NCI-H526 (cell line): ENCODE data around the gene C4B.
"Not testable (repeated sequence)": the region's sequence is repeated elsewhere in the genome, so short reads cannot be mapped to it uniquely, and the experiment has no call there.

Source experiments
- DNase-seq, 2 experiments: peaks; one replicate each; lab custom pipeline; 2025; lab: John Stamatoyannopoulos, UW

Gene C4B

DNA sequence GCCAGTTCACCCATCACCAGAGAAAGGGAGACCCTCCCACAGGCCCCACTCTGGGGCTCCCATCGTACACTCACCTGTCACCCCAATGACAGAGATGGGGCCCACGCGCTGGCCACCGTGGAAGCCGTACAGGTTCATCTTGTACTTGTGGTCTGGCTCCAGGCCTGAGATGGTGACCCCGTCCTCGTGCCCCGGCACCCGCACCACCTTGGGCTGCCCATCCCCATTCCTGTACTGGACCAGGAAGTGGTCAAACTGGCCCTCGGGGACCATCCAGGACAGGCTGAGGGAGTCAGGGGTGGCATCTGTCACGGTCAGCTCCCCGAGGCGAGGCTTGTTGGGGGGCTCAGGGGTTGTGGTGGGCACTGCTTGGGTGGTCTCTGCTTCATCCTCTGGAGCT, 38.7 kb downstream of the C4B start:
- not testable (repeated sequence) for DNase-seq

DNA sequence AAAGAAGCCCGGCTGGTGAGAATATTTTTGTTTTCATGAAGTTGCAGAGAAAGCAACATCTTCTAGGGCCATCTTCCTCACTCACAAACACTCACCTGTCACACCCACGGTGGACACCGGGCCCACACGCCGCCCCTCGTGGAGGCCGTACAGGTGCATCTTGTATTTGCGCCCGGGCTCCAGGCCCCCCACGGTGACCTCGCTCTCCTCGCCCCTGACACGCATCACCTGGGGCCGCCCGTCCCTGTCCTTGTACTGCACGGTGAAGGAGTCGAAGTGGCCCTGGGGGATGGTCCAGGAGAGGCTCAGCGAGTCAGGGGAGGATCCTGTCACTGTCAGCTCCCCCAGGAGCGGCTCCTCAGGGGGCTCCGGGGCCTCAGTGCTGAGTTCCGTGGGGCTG, 41.2 kb downstream of the C4B start:
- not testable (repeated sequence) for DNase-seq

GRCh38 chr6:32056254-32056653, 41.7 kb downstream of the C4B start:
- DNase-seq: no peak

DNA sequence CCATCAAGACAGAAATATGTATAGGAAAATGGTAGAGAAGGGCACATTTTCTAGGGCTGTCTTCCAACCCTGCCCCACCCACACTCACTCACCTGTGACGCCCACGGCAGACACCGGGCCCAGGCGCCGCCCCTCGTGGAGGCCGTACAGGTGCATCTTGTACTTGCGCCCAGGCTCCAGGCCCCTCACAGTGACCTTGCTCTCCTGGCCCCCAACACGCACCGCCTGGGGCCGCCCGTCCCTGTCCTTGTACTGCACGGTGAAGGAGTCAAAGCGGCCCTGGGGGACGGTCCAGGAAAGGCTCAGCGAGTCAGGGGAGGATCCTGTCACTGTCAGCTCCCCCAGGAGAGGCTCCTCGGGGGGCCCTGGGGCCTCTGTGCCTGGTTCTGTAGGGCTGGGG, 43.4 kb downstream of the C4B start:
- no peak for DNase-seq

DNA sequence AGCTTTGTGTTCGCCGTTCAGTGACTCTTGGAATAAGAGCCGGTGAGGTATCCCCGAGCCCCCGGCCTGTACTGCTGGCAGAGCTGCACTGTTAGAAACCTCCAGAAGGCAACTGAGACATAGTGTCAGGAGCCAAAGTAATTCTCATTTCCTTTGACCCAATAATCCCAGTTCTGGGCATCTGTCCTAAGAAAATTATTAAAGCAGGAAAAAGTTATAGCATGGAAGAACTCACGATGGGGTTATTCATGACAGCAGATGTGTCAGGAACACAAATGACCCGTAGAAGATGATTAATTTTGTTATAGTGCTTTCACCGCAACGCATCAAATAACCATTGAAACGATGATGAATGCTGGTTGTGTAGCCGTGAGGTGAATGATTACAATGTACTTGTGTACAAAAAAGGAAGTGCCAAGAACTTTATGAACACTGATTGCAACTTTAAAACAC, 43.9 kb downstream of the C4B start:
- no peak for DNase-seq

DNA sequence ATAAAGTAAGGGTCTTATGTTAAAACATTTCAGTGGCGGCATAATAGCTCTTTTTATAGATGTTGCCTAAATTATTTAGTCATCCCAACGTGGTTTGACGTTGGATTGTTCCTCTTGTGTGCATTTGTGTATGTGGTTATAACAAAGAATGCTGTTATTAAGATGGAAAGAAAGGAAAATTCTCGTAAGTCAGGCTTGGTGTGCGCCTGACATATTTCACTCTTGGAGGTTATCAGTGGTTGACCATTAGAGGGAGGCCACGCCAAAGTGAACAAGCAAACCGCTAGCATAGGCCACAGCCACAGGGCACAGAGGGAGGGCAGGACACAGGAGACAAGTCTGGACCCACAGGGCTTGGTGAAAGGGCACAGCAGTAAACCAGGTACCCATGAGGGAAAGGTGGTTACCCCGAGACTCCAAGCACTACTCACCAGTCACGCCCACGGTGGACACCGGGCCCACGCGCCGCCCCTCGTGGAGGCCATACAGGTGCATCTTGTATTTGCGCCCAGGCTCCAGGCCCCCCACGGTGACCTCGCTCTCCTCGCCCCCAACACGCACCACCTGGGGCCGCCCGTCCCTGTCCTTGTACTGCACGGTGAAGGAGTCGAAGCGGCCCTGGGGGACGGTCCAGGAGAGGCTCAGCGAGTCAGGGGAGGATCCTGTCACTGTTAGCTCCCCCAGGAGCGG, 46.5 kb downstream of the C4B start:
- DNase-seq: no peak

DNA sequence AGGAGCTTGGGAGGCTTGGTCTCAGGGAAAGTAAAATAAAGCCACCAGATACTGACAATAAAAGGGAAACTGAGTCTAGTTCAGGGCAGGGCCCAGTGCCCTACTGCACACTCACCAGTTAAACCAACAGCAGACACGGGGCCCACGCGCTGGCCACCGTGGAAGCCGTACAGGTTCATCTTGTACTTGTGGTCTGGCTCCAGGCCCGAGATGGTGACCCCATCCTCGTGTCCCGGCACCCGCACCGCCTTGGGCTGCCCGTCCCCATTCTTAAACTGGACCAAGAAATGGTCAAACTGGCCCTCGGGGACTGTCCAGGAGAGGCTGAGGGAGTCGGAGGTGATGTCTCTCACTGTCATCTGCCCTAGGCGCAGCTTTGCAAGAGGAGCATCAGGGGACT, 50.1 kb downstream of the C4B start:
- DNase-seq: no peak

DNA sequence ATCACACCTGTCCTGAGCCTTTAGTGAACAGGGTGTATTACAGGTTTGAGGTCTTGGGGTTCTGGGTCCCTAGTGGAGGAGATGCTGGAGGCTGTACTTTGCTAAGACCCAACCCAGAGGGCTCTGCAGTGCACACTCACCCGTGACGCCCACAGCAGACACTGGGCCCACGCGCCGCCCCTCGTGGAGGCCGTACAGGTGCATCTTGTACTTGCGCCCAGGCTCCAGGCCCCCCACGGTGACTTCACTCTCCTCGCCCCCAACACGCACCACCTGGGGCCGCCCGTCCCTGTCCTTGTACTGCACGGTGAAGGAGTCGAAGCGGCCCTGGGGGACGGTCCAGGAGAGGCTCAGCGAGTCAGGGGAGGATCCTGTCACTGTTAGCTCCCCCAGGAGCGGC, 52.9 kb downstream of the C4B start:
- not testable (repeated sequence) for DNase-seq

GRCh38 chr6:32068315-32068714, 53.7 kb downstream of the C4B start:
- not testable (repeated sequence) for DNase-seq

- DNase-seq: no peak
Measured at GRCh38 chr6:32068867-32069266, 54.3 kb downstream of the C4B start.

DNA sequence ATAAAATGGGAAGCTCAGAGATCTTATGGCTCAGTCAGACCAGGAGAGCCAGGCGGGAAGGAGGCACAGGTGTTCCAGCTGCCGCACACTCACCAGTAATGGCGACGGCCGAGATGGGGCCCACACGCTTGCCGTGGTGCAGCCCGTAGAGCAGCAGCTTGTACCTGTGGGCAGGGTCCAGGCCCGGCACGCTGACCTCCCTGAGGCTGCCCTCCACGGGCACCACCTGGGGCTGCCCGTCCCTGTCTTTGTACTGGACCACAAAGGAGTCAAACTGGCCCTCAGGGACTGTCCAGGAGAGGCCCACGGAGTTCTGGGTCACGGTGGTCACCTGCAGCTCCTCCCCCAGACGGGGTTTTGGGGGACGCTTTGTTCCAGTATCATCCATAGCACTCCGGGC, 54.9 kb downstream of the C4B start:
- DNase-seq: no peak

GRCh38 chr6:32069878-32070515, 55.4 kb downstream of the C4B start:
- no peak for DNase-seq

GRCh38 chr6:32070814-32071543, 56.4 kb downstream of the C4B start:
- no peak for DNase-seq

- no peak for DNase-seq
Measured at GRCh38 chr6:32073101-32073500, 58.5 kb downstream of the C4B start.

GRCh38 chr6:32073613-32074012, 59.0 kb downstream of the C4B start:
- DNase-seq: no peak

- DNase-seq: no peak
Measured at GRCh38 chr6:32074996-32075532, 60.5 kb downstream of the C4B start.

GRCh38 chr6:32075781-32076180, 61.2 kb downstream of the C4B start:
- no peak for DNase-seq

DNA sequence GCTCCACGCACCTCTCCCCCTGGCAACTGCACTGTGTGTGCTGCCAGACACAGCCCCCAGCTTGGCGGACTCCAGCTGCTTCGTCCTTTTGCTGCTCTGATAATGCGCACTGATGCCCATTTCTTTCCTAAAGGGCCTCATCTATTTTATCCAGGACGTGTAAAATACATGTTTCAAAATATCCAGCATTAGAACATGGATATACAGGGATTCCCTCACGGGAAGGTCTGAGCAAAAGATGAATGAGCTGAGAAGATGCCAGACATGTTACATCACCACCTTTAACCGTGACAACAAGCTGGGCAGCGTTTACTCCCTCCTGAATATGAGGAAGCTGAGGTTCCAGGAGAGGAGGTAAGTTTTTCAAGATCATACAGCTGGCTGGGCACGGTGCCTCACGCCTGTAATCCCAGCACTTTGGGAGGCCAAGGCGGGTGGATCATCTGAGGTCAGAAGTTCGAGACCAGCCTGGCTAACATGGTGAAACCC, 61.8 kb downstream of the C4B start:
- no peak for DNase-seq

DNA sequence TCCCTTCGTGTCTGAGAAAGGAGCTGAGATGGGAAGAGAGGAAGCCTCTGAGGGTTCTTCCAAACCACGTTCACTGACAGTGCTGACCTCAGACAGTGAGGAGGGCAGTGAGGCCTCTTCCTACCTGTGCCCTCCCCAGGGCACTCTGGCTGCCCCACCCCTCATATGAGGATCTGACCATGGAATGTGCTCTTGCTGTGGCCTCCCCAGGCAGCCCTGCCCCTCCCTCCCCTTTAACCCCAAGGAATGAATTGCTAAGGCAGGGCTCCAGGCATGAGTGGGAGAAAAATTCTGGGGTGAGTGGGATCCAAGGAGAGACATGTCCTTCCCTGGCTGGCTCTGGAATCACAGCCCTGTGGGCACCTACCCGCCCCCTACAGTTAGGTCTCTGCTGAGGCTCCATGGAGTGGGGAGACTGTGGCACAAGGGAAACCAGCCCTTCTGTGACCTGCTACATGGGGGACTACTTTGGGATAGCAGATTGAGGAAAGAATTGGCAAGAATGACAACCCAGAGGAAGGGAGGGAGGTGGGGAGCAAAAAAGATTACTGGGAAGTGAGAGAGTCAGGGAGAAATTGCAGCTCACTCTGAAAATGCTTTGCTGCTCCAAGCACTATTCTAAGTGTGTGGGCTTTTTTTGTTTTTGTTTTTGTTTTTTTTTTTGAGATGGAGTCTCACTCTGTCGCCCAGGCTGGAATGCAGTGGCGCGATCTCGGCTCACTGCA, 65.1 kb downstream of the C4B start:
- no peak for DNase-seq

GRCh38 chr6:32081168-32081990, 66.8 kb downstream of the C4B start:
- no peak for DNase-seq

DNA sequence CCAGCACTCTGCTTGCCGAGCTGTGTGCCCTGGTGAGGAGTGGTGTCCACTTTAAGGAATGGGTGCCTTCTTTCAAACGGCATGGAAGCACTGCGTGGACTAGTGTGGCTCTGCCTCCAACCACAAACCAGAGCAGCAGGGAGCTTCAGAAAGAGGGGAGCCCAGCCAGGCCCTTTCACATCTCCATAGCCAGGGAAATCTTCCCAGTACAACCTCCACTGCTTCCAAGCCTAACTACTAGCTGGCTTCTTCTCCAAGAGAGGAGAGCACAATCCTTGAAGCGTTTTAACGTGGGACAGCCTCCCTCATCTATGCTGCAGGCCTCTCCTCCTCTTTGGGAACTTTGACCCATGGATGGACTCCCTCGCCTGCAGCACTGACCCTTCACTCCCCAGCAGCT, 67.9 kb downstream of the C4B start:
- no peak for DNase-seq
